ENCODE measurements around the gene TMEM14A. TPM values are rescaled to one million over a fixed set of nuclear protein-coding genes. Genes with fewer than 3 reads are reported as not detected.

The TMEM14A gene
- total RNA-seq, 4 donors from 2014 or later: 10.1 to 15.7 (median 12.4) TPM

- H3K27me3 ChIP-seq: no peaks in the 10 kb centered on the region
- TF ChIP-seq CTCF (IDR thresholded peaks at IDR 0.05): no peak
- no peak for DNase-seq (ENCODE audit: low spot score in 2 of 2)
- H3K4me1 ChIP-seq: peaks cover 6% of the 10 kb centered on the region
- WGBS: 85% methylated on average over 2 of the region's 2 CpGs
- H3K36me3 ChIP-seq: no peaks in the 10 kb centered on the region
- no peak overlapping the region for H3K4me3 ChIP-seq
- H3K27ac ChIP-seq: no peak overlapping the region
- peaks cover 3% of the 10 kb centered on the region for H3K9me3 ChIP-seq
These were observed 57.0 kb downstream of the TMEM14A start for GRCh38 chr6:52727908-52728307.

GRCh38 chr6:52728394-52728793 is 57.5 kb downstream of the TMEM14A start:
- Histone ChIP-seq H3K4me3 (no peak overlapping the region), H3K36me3 (no peaks in the 10 kb centered on the region), H3K4me1 (peaks cover 6% of the 10 kb centered on the region), H3K27me3 (no peaks in the 10 kb centered on the region), H3K27ac (no peak overlapping the region), H3K9me3 (peaks cover 3% of the 10 kb centered on the region)
- no peak for DNase-seq (ENCODE audit: low spot score in 2 of 2)
- no peak for TF ChIP-seq POLR2AphosphoS5 (IDR thresholded peaks at IDR 0.05)
- no peak for TF ChIP-seq EP300 (IDR thresholded peaks at IDR 0.05)
- no peak for TF ChIP-seq CTCF (IDR thresholded peaks at IDR 0.05)
- TF ChIP-seq POLR2A (IDR thresholded peaks at IDR 0.05): no peak
- WGBS: 48% methylated on average over 3 of the region's 3 CpGs

GRCh38 chr6:52729576-52729975 is 58.7 kb downstream of the TMEM14A start:
- peaks cover 4% of the 10 kb centered on the region for H3K4me1 ChIP-seq
- H3K27ac ChIP-seq: no peak overlapping the region
- DNase-seq (ENCODE audit: low spot score in 2 of 2): no peak
- TF ChIP-seq POLR2AphosphoS5 (IDR thresholded peaks at IDR 0.05) (no peak), POLR2A (IDR thresholded peaks at IDR 0.05) (no peak), CTCF (IDR thresholded peaks at IDR 0.05) (no peak), EP300 (IDR thresholded peaks at IDR 0.05) (no peak)
- H3K27me3 ChIP-seq: no peaks in the 10 kb centered on the region
- no peak overlapping the region for H3K4me3 ChIP-seq
- H3K9me3 ChIP-seq: peaks cover 3% of the 10 kb centered on the region
- no peaks in the 10 kb centered on the region for H3K36me3 ChIP-seq
- WGBS: 92% methylated on average over 1 of the region's 1 CpG

GRCh38 chr6:52731719-52732118 is 60.8 kb downstream of the TMEM14A start:
- H3K27me3 ChIP-seq: no peaks in the 10 kb centered on the region
- H3K9me3 ChIP-seq: no peaks in the 10 kb centered on the region
- H3K4me1 ChIP-seq: no peaks in the 10 kb centered on the region
- no peak overlapping the region for H3K27ac ChIP-seq
- TF ChIP-seq POLR2AphosphoS5 (IDR thresholded peaks at IDR 0.05): no peak
- TF ChIP-seq POLR2A (IDR thresholded peaks at IDR 0.05): no peak
- TF ChIP-seq CTCF (IDR thresholded peaks at IDR 0.05): no peak
- no peak for TF ChIP-seq EP300 (IDR thresholded peaks at IDR 0.05)
- DNase-seq (ENCODE audit: low spot score in 2 of 2): no peak
- H3K4me3 ChIP-seq: no peak overlapping the region
- no peaks in the 10 kb centered on the region for H3K36me3 ChIP-seq
- 59% methylated on average over 6 of the region's 6 CpGs for WGBS

GRCh38 chr6:52733172-52733571 is 62.3 kb downstream of the TMEM14A start:
- Histone ChIP-seq H3K36me3 (no peaks in the 10 kb centered on the region), H3K4me1 (no peaks in the 10 kb centered on the region), H3K4me3 (no peak overlapping the region), H3K9me3 (no peaks in the 10 kb centered on the region), H3K27ac (no peak overlapping the region), H3K27me3 (no peaks in the 10 kb centered on the region)
- WGBS: 93% methylated on average over 1 of the region's 1 CpG
- no peak for TF ChIP-seq CTCF (IDR thresholded peaks at IDR 0.05)
- TF ChIP-seq POLR2A (IDR thresholded peaks at IDR 0.05): no peak
- TF ChIP-seq POLR2AphosphoS5 (IDR thresholded peaks at IDR 0.05): no peak
- DNase-seq (ENCODE audit: low spot score in 2 of 2): no peak
